SK-N-MC (cell line): ENCODE measurements around the gene KCNA10.

Source experiments
- EZH2 ChIP-seq: fragments of 200-600 bp; sonication (generic); IDR thresholded peaks from one replicate; pipeline ENCODE4 v1.6.1; 2017; ENCODE audit warnings: antibody characterized with exemption
- FOXP2 ChIP-seq: optimal IDR thresholded peaks from 2 replicates; pipeline ENCODE3; 2011; ENCODE audit warnings: mild to moderate bottlenecking, moderate library complexity; ENCODE audit not compliant: insufficient read depth; ENCODE audit errors: extremely low read length, control extremely low read depth
- POLR2AphosphoS5 ChIP-seq: IDR thresholded peaks from 2 replicates; pipeline ENCODE4 v1.6.1; 2012; ENCODE audit warnings: mild to moderate bottlenecking, low read depth, low read length, borderline replicate concordance

GRCh38 chr1:110477967-110478640, 40.9 kb downstream of the KCNA10 start:
- TF ChIP-seq POLR2AphosphoS5, result no peak
- TF ChIP-seq FOXP2, result no peak
- no peak for TF ChIP-seq EZH2
